ENCODE data around the gene LUZP2.

Gene LUZP2

DNA sequence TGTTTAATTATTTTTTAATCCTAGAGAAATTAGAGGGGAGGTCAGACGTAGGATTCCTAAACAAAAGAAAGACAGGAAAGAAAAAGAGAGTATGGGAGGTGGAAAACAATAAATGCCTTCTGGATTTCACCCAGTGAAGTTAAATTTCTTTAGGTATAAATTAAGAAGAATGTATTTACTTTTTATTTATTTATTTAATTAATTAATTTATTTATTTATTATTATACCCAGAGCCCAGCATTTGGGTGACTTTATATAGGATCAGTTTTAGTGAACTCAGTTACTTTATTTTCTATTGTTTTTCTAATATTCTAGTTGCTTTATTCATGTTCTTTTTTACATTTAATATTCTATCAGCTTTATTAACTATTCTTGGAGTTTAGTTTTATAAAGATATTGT is 551.8 kb downstream of the LUZP2 start:
- no peaks in the 10 kb centered on the region for H3K9me3 ChIP-seq (ENCODE audit: control insufficient read depth, insufficient read depth, low read length)
- no peaks in the 10 kb centered on the region for H3K27me3 ChIP-seq (ENCODE audit: control insufficient read depth, low read length)
- no peaks in the 10 kb centered on the region for H3K79me2 ChIP-seq (ENCODE audit: control insufficient read depth, low read length)
- TF ChIP-seq EZH2phosphoT487 (IDR thresholded peaks at IDR 0.05; ENCODE audit: borderline replicate concordance, low read length): no peak
- TF ChIP-seq, protein P1, sequence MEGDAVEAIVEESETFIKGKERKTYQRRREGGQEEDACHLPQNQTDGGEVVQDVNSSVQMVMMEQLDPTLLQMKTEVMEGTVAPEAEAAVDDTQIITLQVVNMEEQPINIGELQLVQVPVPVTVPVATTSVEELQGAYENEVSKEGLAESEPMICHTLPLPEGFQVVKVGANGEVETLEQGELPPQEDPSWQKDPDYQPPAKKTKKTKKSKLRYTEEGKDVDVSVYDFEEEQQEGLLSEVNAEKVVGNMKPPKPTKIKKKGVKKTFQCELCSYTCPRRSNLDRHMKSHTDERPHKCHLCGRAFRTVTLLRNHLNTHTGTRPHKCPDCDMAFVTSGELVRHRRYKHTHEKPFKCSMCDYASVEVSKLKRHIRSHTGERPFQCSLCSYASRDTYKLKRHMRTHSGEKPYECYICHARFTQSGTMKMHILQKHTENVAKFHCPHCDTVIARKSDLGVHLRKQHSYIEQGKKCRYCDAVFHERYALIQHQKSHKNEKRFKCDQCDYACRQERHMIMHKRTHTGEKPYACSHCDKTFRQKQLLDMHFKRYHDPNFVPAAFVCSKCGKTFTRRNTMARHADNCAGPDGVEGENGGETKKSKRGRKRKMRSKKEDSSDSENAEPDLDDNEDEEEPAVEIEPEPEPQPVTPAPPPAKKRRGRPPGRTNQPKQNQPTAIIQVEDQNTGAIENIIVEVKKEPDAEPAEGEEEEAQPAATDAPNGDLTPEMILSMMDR (IDR thresholded peaks at IDR 0.05; ENCODE audit: low read depth, low read length, poor library complexity, severe bottlenecking): no peak
- no peaks in the 10 kb centered on the region for H3F3A ChIP-seq (ENCODE audit: control insufficient read depth, insufficient read depth)
- no peaks in the 10 kb centered on the region for H3K36me3 ChIP-seq (ENCODE audit: control insufficient read depth, low read length)
- H3K9me2 ChIP-seq (replicated peaks; ENCODE audit: control insufficient read depth, low read length): no peaks in the 10 kb centered on the region
- H4K20me1 ChIP-seq (ENCODE audit: control insufficient read depth, insufficient read depth, low read depth, low read length): no peaks in the 10 kb centered on the region
- no peak overlapping the region for H3K4me3 ChIP-seq (ENCODE audit: low read length)
- no peak overlapping the region for H3K4me2 ChIP-seq (ENCODE audit: low read length)
- no peak overlapping the region for H3K27ac ChIP-seq (ENCODE audit: low read depth, low read length)
- no peaks in the 10 kb centered on the region for H3K4me1 ChIP-seq (ENCODE audit: control insufficient read depth, low read length)

DNA sequence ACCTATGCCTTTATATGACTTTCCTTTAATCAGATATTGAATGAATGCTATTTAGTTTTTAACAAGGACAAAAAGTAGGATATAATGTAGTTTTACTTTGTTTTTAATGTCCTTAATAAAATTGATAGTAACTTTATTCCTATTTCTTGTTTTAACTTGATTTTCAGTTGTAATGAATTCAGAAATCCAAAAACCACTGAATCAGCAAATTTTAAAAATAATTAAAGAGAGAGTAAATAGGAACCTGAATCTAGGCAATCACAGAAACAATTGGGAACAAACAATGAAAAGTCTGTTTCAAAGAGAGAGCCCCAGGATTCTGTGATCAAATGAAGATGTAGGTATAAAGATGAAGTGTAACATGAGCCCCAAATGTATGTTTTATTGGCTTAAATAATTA is 556.0 kb downstream of the LUZP2 start:
- TF ChIP-seq EZH2phosphoT487 (IDR thresholded peaks at IDR 0.05; ENCODE audit: borderline replicate concordance, low read length): no peak
- no peak overlapping the region for H3K4me3 ChIP-seq (ENCODE audit: low read length)
- no peaks in the 10 kb centered on the region for H3K4me1 ChIP-seq (ENCODE audit: control insufficient read depth, low read length)
- no peaks in the 10 kb centered on the region for H3K9me2 ChIP-seq (replicated peaks; ENCODE audit: control insufficient read depth, low read length)
- no peaks in the 10 kb centered on the region for H4K20me1 ChIP-seq (ENCODE audit: control insufficient read depth, insufficient read depth, low read depth, low read length)
- H3K27me3 ChIP-seq (ENCODE audit: control insufficient read depth, low read length): no peaks in the 10 kb centered on the region
- no peaks in the 10 kb centered on the region for H3K9me3 ChIP-seq (ENCODE audit: control insufficient read depth, insufficient read depth, low read length)
- H3F3A ChIP-seq (ENCODE audit: control insufficient read depth, insufficient read depth): no peaks in the 10 kb centered on the region
- H3K36me3 ChIP-seq (ENCODE audit: control insufficient read depth, low read length): no peaks in the 10 kb centered on the region
- no peak overlapping the region for H3K27ac ChIP-seq (ENCODE audit: low read depth, low read length)
- H3K79me2 ChIP-seq (ENCODE audit: control insufficient read depth, low read length): no peaks in the 10 kb centered on the region
- H3K4me2 ChIP-seq (ENCODE audit: low read length): no peak overlapping the region

DNA sequence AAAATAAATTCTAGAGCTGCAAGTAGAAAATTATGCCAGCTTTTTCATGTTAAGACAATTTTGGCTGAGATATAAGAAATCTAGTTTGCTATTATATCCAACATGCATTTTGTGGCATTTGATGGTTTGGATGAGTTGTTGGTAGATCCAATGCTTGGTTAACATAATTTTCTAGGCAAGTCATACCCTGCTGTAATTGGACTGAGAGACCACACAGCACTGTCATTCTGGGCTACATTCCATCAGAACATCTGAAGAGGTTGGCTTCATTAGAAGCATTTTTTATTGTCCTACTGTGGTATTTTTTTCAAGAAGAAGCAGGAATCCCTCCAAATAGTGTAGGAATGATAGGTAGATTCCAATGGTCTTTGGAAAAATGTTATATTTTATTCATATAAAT is 561.0 kb downstream of the LUZP2 start:
- Histone ChIP-seq H3K79me2 (ENCODE audit: control insufficient read depth, low read length) (no peaks in the 10 kb centered on the region), H4K20me1 (ENCODE audit: control insufficient read depth, insufficient read depth, low read depth, low read length) (no peaks in the 10 kb centered on the region), H3F3A (ENCODE audit: control insufficient read depth, insufficient read depth) (no peaks in the 10 kb centered on the region), H3K9me2 (replicated peaks; ENCODE audit: control insufficient read depth, low read length) (no peaks in the 10 kb centered on the region), H3K27me3 (ENCODE audit: control insufficient read depth, low read length) (no peaks in the 10 kb centered on the region), H3K27ac (ENCODE audit: low read depth, low read length) (no peak overlapping the region), H3K4me1 (ENCODE audit: control insufficient read depth, low read length) (no peaks in the 10 kb centered on the region), H3K36me3 (ENCODE audit: control insufficient read depth, low read length) (no peaks in the 10 kb centered on the region), H3K4me2 (ENCODE audit: low read length) (no peak overlapping the region), H3K9me3 (ENCODE audit: control insufficient read depth, insufficient read depth, low read length) (no peaks in the 10 kb centered on the region), H3K4me3 (ENCODE audit: low read length) (no peak overlapping the region)
- TF ChIP-seq EZH2phosphoT487 (IDR thresholded peaks at IDR 0.05; ENCODE audit: borderline replicate concordance, low read length): no peak
- TF ChIP-seq, protein P1 (IDR thresholded peaks at IDR 0.05; ENCODE audit: low read depth, low read length, poor library complexity, severe bottlenecking): no peak

DNA sequence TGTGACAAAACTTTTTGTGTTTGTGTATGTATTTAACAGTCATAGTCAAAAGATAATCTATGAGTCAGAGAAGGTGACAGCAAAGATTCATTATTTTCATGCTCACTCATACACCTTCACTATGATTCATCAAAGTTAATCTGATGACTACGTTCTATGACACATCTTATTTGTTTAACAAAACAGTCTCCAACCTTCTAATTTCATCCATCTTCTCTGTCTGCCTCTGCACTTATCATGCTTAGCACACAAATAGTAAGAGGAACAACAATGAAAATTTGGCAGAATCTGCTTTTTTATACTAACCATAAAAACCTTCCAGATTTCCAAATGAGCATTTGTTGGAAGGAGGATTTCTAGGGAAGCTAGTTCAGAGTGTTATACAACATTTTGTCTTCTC is 568.9 kb downstream of the LUZP2 start:
- Histone ChIP-seq H3K4me3 (ENCODE audit: low read length) (no peak overlapping the region), H3K9me2 (replicated peaks; ENCODE audit: control insufficient read depth, low read length) (no peaks in the 10 kb centered on the region), H3K9me3 (ENCODE audit: control insufficient read depth, insufficient read depth, low read length) (no peaks in the 10 kb centered on the region; the same call in 1 of the 2 replicates), H3F3A (ENCODE audit: control insufficient read depth, insufficient read depth) (no peaks in the 10 kb centered on the region), H4K20me1 (ENCODE audit: control insufficient read depth, insufficient read depth, low read depth, low read length) (no peaks in the 10 kb centered on the region), H3K27ac (ENCODE audit: low read depth, low read length) (no peak overlapping the region), H3K27me3 (ENCODE audit: control insufficient read depth, low read length) (no peaks in the 10 kb centered on the region), H3K79me2 (ENCODE audit: control insufficient read depth, low read length) (no peaks in the 10 kb centered on the region), H3K4me2 (ENCODE audit: low read length) (no peak overlapping the region), H3K36me3 (ENCODE audit: control insufficient read depth, low read length) (no peaks in the 10 kb centered on the region), H3K4me1 (ENCODE audit: control insufficient read depth, low read length) (no peaks in the 10 kb centered on the region)
- TF ChIP-seq EZH2phosphoT487 (IDR thresholded peaks at IDR 0.05; ENCODE audit: borderline replicate concordance, low read length): no peak
- TF ChIP-seq, protein P1 (IDR thresholded peaks at IDR 0.05; ENCODE audit: low read depth, low read length, poor library complexity, severe bottlenecking): no peak

Measured in DOHH2 (cell line).